GM21515 (cell line): Measurements from ENCODE around the gene TMEM52.

ENCODE experiments used
- ATAC-seq: cut with Tn5 transposase; IDR thresholded peaks from one replicate; pipeline ENCODE4 v1.9.1; 2021; ENCODE audit not compliant: unreplicated experiment

The TMEM52 gene

DNA sequence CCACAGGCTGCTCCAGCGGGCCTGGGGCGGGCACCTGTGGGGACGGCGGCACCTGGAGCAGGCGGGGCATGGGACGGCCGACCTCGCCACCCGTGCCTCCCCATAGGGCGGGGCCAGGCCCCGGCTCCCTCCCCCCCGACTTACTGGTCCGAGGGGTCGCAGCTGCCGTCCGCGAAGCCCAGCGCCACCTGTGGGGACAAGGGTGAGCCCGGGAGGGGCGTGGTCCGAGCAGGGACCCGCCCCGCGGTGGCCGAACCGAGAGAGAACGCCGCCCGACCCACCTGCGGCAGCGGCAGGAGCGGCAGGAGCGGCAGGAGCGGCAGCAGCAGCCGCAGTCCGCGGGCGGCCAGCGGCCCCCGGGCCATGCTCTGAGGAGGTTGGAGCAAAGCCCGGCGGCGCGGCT, at the start of gene TMEM52:
TMEM52 (minus strand) TSS at position 379 of the 403 bp plus-strand sequence; CDS start at position 365, 14 bp downstream.
- ATAC-seq = no peak

DNA sequence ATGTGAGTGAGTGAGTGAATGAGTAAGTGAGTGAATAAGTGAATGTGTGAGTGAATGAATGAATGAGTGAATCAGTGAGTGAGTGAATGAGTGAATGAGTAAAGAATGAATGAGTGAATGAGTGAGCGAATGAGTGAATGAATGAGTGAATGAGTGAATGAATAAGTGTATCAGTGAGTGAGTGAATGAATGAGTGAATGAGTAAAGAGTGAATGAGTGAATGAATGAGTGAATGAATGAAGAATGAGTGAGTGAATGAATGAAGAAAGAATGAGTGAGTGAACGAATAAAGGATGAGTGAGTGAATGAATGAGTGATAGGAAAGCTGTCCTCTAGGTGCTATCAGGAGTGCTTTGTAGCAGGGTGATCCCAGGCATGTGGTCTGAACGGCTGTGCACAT, 48.8 kb upstream of the TMEM52 start:
- no peak for ATAC-seq

DNA sequence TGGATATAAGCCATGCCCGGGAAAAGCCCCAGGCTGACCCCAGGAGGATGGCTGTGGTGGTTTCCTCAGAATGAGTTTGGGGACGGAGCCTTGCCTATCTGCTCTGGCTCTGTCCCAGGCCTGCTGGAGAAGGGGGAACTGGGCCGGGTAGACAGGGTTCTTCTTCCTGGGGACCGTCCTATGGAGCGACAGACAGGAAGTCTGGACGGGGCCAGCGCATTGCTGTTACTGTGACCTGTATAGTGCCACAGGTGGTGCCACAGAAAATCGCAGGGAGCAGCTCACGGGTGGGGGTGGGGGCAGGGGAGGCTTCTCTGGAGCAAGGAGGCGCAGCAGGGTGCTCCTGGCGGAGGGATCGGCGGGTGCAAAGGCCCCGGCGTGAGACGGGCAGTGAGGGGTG, 48.1 kb upstream of the TMEM52 start:
- ATAC-seq = no peak

DNA sequence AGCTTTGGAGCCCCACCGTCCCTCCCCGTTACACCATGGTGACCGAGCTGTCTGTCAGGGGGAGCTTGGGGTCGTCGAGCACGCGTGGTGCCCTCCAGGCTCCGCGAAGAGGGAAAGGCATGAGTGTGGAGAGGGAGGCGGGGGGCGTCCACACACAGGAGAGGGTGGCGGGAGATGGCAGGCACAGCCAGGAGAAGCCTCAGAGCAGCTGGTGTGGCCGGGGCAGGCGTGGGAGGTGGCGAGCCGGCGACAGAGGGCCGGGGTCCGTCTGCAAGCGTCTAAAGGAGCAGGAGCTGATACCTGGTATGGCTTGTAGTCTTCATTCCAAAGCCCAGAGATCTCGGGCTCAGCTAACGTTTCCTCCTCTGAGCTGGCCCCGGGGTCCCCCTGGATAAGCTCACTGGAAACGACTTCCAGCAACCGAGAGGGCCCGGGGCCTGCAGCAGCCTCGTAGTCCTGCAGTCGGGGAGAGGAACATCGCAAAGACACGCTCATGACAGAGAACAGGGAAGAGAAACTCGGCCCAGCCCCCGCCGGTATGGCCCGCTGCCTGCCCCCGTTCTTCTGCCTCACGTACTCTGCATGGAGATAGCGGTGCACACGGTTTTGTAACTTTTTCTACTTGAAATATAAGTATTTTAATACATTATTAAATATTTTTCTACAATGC, 47.1 kb upstream of the TMEM52 start:
- no peak for ATAC-seq

DNA sequence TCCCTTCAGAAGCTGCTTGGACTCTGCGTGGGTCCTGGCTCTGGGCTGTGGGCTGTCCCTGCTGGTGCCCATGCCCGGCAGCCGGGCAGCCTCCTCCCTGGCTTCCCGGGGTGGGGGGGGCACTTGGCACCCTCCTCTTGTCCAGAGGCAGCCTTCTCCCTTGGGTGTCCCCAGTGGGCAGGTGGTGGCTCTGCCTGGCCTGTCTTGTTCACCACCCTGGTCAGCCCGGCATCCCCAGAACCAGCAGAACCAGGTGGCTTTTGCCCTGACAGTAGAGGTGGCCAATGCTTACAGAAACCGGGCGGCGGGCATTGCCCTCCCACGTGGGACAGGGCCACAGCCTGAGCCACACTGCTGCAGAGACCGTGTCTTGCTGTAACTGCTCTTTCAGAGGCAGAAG, 46.5 kb upstream of the TMEM52 start:
- no peak for ATAC-seq

DNA sequence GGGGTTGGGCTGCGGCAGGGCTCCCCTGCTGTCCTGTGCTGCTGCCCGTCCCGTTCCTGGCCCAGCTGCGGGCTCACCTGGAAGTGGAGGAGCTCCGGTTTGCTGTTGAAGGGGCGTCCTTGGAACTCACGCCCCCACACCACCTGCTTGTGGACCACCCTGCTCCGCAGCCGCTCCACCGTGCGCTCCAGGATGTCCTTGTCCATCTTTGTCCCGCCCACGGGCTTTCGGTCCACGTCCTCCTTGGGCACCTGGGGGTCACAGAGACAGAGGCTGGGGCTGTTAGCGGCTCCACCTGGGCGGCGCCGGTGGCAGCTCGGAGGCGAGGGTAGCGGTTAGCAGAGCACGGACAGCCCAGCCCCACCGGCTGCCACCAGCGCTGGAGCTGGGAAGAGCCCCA, 45.7 kb upstream of the TMEM52 start:
- ATAC-seq = no peak

DNA sequence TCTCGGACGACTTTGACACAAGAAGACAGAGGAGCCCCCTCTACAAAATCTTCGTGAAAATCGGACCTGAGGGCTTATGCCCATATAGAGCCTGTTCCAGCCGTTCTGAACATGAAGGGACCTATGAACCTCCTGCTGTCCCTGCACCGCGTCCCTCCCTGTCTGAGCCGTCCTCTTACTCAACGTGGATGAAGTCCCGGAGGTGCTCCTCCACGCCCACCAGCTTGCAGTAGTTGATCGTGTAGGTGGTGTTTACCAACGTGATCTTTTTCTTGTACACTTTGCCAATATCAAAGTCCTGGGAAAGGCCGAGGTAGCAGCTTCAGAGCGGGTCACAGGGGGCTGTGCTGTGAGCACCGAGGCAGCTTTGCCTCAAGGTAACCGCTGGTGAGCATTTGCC, 44.5 kb upstream of the TMEM52 start:
- ATAC-seq = no peak

DNA sequence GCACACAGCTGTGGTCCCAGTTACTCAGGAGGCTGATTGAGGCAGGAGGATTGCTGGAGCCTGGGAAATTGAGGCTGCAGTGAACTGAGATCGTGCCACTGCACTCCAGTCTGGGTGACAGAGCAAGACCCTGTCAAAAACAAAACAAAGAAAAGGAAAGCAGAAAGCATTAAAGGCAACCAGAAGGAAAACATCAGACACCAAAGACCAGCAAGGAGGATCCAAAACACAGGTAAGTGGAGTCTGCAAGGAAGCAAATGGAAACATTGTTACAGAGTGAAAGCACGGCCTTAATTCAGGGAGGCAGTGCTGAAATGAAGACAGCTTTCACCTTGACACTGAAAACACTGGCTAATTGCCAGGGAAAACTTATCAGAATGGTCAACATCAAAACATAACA, 43.7 kb upstream of the TMEM52 start:
- ATAC-seq = no peak

DNA sequence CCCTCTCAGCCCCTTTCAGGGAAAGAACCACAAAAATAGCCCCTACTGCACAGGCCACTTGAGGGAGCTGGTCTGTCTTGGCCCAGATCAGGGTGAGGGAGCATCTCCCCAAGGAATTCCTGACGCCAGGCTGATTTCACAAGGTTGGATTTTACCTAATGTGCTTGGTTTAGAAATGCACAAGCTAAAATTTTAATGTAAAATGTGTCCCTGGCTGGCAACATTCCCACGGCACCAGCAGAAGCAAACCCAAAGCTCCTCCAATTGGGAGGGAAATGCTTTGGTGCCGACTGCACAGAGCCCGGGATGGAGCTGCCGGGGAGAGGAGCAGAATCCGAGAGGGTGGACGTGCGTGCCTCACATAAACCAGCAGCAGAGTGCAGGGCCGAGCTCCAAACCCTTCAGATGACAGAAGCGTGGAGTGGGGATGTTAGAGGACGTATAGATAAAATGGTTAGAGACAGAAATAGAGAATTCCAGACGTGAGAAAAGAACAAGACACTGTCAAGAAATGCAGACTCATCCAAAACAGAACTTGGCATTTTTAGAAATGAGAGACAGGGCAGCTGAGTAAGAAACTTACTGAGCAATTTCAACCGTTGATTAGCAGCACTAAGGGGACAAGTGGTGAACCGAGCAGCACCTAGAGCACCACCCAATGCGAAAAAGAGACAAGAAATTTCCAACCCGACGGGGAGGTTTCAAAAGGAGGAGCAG, 41.6 kb upstream of the TMEM52 start:
- no peak for ATAC-seq

DNA sequence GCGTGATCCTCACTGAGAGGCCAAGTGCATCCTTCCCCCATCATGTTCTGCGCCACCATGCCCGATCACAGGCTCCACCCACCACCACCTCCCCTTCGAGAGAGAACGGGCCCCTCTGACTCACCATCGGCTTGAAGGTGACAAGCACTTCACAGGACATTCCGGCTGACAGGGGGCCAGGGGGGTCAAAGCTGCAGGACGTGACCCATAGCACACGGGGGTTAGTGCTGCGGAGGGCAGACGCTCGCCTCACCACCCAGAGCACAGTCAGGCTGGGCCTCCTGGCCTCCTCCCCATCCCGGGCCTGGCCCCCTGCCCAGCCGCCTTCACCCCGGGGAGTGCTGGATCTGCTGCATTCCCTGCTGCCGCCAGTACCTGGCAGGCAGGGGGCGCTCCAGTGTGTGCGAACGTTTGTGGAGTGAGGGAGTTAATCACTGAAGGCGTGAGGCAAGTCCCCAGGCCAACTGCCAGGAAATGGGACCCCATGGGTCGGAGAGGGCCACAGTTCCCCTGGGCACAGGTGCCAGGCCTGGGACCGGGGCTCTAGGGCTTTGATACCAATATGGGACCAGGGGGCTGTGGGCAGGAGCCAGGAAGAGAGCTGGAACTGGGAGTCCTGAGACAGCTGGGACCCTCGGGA, 40.9 kb upstream of the TMEM52 start:
- no peak for ATAC-seq

DNA sequence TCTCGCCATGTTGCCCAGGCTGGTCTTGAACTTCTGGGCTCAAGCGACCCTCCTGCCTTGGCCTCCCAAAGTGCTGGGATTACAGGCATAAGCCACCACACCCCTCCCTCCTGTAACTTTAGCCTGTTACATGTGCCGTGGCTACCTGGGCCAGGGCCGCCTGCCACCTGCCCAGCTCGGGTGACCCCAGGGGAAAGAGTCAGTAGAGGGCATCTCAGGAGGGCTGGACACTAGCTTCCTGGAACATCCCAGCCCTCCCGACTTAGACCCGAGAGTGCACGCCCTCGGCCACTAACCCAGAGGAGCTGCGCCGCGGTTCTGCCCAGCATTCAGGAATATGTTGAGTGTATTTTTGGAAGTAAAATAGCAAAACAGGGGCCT, 40.4 kb upstream of the TMEM52 start:
- no peak for ATAC-seq

DNA sequence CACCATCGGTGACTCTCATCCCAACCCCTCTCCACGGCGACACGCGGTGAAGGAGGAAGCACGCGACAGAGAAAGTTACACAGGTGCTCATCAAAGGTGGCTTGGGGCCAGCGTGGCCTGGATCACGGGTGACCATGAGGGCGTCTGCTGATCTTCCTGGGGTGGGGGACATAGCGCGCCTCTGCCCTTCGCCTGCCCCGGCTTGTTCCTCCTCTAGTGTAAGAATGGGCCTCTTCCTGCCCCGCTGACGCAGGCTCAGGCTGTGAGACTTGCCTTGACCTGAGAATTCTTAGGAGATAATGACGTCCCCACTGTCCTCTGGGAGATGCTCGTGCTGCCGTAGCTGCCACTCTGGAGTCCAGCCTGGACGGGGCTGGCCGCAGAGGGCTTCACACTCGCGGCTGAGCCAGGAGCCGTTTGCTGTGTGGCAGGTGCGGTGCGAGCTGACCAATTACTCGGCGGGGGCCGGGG, 39.0 kb upstream of the TMEM52 start:
- no peak for ATAC-seq

DNA sequence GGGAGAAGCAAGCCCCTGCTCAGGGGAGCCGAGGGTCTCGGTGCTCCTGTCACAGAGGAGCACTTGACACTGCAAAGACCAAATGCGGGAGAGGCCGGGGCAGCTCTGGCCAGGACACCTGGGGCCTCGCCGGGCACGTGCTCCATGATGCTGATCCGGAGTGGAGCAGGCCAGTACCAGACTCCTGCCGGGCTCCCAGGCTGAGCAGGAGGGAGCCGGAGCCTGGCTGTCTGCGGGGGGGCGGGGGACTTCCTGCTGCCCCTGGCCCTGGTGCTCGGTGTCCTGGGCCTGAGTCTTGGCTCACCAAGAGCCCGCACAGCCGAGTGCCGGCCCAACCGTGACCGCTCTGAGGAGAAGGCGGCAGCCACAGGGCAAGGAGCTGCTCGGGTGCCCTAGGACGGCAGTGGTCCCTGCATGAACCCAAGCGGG, 38.5 kb upstream of the TMEM52 start:
- no peak for ATAC-seq

DNA sequence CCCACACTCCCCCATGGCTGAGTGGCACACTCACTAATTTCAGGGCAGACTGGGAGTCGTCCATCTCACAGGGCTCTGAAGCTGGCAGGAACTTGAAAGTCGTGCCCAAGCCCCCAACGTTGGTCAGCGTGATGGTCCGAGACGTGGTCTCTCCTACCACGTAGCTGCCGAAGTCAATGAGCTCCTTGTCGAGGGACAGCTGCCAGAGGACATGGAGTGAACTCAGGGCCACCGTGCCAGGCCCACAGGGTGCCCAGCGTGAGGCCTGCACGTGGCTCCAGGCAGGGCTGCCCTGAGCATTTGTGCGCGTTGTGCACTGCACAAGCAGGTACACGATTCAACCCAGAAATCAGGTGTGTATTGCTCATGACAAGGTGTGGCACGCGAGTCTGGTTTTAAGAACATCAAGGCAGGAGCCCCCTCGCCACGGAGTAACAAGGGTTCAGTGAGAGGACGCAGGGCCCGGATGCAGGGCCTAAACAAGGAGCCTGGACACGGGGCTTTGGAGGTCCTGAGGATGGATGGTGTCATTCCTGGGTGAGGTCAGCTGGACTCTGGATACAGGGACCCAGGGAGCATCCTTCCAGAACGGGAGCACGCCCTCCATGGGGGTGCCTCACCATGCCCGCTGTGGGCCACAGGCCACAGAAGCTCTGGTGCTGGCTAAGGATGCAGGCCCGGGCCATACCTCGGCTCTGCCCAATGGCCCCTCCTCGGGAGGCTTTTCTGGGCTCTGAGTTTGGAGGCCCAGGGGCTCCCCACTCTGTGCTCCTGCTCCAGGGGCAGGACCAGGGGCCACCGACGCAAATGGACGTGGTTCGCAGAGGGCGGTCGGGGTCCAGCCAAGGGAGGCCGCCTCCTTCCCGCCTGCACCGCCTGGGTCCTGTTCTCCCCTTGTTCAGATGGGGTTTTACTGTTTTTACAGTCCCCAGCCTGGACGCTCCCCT, 37.8 kb upstream of the TMEM52 start:
- ATAC-seq = no peak

DNA sequence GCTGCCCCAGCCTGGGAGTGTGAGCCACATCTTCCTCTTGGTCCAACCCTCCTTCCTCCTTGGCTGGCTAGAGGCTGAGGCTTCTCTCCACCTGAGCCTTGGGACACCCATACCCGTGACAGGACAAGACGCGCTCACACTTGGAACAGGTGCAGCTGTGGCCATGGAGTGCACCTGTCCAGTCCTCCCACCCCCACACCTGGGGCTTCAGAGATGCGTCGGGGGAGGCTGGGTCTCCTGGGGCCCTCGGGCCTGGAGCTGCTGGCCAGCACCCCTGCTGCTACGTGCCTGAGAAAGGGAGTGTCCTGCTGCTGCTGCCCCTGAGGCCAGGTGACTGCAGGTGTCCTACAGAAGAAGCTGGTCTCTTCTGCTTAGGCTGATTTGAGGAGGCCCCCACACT, 37.0 kb upstream of the TMEM52 start:
- ATAC-seq = no peak

DNA sequence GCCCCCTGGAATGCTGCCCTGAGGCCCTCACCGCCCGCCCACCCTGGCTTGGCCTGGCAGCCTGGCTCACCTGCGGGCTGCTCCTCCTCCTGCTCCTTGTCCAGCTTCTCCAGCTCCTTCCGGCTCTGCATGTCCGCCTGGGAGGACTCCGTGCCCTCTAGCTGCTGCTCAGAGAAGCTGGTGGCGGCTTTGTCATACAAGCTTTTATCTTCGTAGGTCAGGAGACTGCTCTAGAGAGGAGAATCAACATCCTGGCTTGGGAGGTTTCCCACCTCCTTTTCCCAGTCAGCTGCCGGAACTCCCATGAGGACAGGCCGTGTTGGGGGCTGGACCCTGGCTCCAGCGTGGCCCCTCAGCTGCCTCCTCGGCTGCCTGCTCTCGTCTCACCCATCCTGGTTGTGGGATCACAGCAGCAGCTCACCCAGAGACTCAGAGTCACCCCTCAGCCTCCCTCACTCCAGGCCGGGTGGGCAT, 36.6 kb upstream of the TMEM52 start:
- no peak for ATAC-seq

DNA sequence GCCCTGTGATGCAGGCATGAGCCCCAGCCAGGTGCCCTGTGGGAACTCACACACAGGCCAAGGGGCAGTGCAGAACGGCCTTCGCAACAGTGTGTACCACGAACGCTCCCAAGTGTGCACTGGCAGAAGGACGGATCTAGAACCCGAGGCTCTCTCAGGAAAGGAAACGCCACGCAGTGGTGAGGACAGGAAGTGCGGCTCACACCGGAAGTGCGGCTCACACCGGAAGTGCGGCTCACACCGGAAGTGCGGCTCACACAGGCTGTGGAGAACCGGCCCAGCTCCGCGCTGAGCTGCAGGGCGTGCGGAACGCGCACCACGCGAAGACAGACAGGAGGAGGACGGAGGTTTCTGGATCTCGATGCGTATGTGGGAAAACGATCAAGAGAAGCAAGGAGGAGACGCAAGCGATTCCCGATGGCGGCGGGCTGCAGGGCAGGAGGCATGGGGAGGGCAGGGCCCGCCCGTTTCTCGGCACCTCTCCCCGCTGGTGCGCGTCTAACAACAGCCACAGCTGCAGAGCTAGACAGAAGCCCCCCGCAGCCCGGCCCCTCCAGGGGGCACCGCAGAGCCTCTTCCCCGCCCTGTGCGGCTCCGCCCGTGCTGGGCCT, 35.9 kb upstream of the TMEM52 start:
- ATAC-seq = no peak

DNA sequence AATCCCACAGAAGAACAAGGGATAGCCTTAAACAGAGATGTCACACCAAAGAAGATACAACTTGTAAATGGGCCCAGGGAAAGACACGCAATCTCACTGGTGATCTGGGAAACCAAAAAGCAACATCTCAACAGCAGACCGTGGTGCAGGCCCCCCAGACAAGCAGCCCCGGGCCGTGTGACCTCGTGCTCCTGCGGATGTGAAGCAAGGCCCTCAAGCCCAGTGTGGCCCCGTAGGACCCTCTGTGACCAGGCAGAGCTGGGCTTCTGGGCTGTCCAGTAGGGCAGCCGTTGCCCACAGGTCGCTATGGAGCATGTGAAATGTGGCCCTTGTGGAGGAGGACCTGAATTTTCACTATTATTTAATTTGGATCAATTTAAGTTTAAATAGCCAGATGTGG, 34.9 kb upstream of the TMEM52 start:
- ATAC-seq = no peak

DNA sequence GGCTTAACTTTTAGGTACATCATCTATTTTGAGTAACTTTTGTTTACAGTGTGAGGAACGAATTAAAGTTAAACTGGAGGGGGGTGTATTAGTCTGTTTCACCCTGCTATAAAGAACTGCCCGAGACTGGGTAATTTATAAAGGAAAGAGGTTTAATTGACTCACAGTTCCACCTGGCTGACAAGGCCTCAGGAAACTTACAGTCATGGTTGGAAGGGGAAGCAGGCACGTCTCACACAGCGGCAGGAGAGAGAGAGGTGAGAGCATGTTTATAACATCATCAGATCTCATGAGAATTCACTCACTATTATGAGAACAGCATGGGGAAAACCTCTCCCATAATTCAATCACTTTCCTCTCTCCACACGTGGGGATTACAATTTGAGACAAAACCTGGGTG, 31.9 kb upstream of the TMEM52 start:
- no peak for ATAC-seq

DNA sequence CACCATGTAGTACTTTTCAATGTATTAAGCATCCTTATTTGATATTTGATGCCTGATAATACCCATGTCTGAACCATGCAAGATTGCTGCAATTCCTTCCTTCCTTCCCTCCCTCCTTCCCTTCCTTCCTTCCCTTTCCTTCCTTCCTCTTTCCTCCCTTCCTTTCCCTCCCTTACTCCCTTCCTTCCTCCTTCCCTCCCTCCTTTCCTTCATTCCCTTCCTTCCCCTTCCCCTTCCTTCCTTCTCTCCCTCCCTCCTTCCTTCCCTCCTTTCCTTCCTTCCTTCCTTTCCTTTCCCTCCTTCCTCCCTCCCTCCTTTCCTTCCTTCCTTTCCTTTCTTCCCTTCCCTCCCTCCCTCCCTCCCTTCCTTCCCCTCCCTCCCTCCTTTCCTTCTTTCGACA, 29.7 kb upstream of the TMEM52 start:
- no peak for ATAC-seq

DNA sequence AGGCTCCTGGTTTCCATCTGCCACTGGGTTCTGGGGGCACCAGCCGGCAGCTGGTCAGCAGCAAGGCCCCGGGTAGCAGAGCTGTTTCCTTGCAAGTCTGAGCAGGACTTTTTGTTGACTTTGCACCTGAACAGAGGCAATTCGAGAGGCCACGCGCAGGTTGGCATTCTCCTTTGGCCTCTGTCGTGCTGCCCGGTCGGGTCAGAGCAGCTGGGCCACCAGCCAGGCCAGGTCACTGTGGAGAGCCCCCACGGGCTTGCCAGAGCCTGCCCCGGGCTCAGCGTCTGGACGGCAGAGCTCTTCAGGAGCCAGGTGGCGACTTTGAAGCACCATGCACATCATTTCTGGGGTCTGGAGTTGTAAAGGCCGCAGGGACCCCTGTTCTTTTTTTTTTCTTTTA, 28.4 kb upstream of the TMEM52 start:
- ATAC-seq = no peak
